HG03159 (cell line): Measurements from ENCODE around the gene TNFRSF13B.
"Not testable (repeated sequence)": the region's sequence is repeated elsewhere in the genome, so short reads cannot be mapped to it uniquely, and the experiment has no call there.

ENCODE experiments used
- ATAC-seq: cut with Tn5 transposase; IDR thresholded peaks from one replicate; pipeline ENCODE4 v1.9.1; 2021; ENCODE audit warnings: mild to moderate bottlenecking, moderate library complexity; ENCODE audit not compliant: unreplicated experiment

Gene TNFRSF13B

GRCh38 chr17:16987830-16988601 lies 16.1 kb upstream of the TNFRSF13B start:
- peak; percentile 70 for ATAC-seq

- ATAC-seq: no peak
Measured at GRCh38 chr17:16987066-16987829, 15.3 kb upstream of the TNFRSF13B start.

- no peak for ATAC-seq
Measured at GRCh38 chr17:16986391-16986790, 14.5 kb upstream of the TNFRSF13B start.

GRCh38 chr17:16981928-16982327 lies 10.0 kb upstream of the TNFRSF13B start:
- no peak for ATAC-seq

GRCh38 chr17:16980813-16981731 lies 9.2 kb upstream of the TNFRSF13B start:
- no peak for ATAC-seq

- ATAC-seq: no peak
Measured at GRCh38 chr17:16980061-16980460, 8.1 kb upstream of the TNFRSF13B start.

- not testable (repeated sequence) for ATAC-seq
Measured at GRCh38 chr17:16979237-16979823, 7.4 kb upstream of the TNFRSF13B start.

- no peak for ATAC-seq
Measured at GRCh38 chr17:16977932-16978331, 6.0 kb upstream of the TNFRSF13B start.

- ATAC-seq: no peak
Measured at GRCh38 chr17:16976725-16977550, 5.0 kb upstream of the TNFRSF13B start.

- no peak for ATAC-seq
Measured at GRCh38 chr17:16975744-16976625, 4.1 kb upstream of the TNFRSF13B start.

- ATAC-seq: no peak
Measured at GRCh38 chr17:16975277-16975651, 3.3 kb upstream of the TNFRSF13B start.

- no peak for ATAC-seq
Measured at GRCh38 chr17:16974569-16975276, 2.8 kb upstream of the TNFRSF13B start.

- ATAC-seq: no peak
Measured at GRCh38 chr17:16973760-16974540, 2.0 kb upstream of the TNFRSF13B start.

- not testable (repeated sequence) for ATAC-seq
Measured at GRCh38 chr17:16973043-16973442, 1.1 kb upstream of the TNFRSF13B start.

GRCh38 chr17:16972346-16972745 lies 428 bp upstream of the TNFRSF13B start:
- ATAC-seq: no peak

GRCh38 chr17:16969931-16970906 lies 1.7 kb downstream of the TNFRSF13B start:
- no peak for ATAC-seq
